OCI-LY1 (cell line): ENCODE measurements around the gene B9D1.

ENCODE experiments used
- H2AFZ ChIP-seq: fragments of 200-600 bp; sonication (generic), shearing (Covaris generic); 2 replicates; pipeline ENCODE4 v1.6.0; 2014; ENCODE audit warnings: antibody characterized with exemption, mild to moderate bottlenecking, low read length
- H3F3A ChIP-seq: fragments of 200-600 bp; sonication (generic), shearing (Covaris generic); 2 replicates; pipeline ENCODE4 v1.6.0; 2014; ENCODE audit warnings: mild to moderate bottlenecking, antibody characterized with exemption, low read length, moderate library complexity; ENCODE audit not compliant: insufficient read depth
- H3K27ac ChIP-seq: fragments of 200-600 bp; sonication (generic); 2 replicates; pipeline ENCODE4 v1.5.1; 2014; ENCODE audit warnings: low read length, mixed run types, mild to moderate bottlenecking, low read depth; ENCODE audit not compliant: poor library complexity, severe bottlenecking
- H3K27me3 ChIP-seq: fragments of 200-600 bp; sonication (generic); 2 replicates; pipeline ENCODE4 v1.6.0; 2014; ENCODE audit warnings: antibody characterized with exemption, mild to moderate bottlenecking, low read length, moderate library complexity; ENCODE audit not compliant: insufficient read depth
- H3K36me3 ChIP-seq: fragments of 200-600 bp; sonication (generic); 2 replicates; pipeline ENCODE4 v1.6.1; 2014; ENCODE audit warnings: mild to moderate bottlenecking, antibody characterized with exemption, low read length, moderate library complexity, mixed read lengths; ENCODE audit not compliant: insufficient read depth
- H3K4me1 ChIP-seq: fragments of 200-600 bp; sonication (generic); 2 replicates; pipeline ENCODE4 v1.5.1; 2014; ENCODE audit warnings: mild to moderate bottlenecking, low read length, moderate library complexity; ENCODE audit not compliant: insufficient read depth, severe bottlenecking
- H3K4me2 ChIP-seq: fragments of 200-600 bp; sonication (generic), shearing (Covaris generic); 2 replicates; pipeline ENCODE4 v1.6.1; 2014; ENCODE audit warnings: low read length
- H3K4me3 ChIP-seq: fragments of 200-600 bp; sonication (generic); 2 replicates; pipeline ENCODE4 v1.5.1; 2014; ENCODE audit warnings: low read length, low read depth, mild to moderate bottlenecking, mixed read lengths; ENCODE audit not compliant: poor library complexity, severe bottlenecking
- H3K79me2 ChIP-seq: fragments of 200-600 bp; shearing (Covaris generic); 2 replicates; pipeline ENCODE4 v1.6.1; 2016; ENCODE audit warnings: mixed run types, low read length, mixed read lengths; ENCODE audit not compliant: insufficient read depth
- H3K9ac ChIP-seq: fragments of 200-600 bp; sonication (generic), shearing (Covaris generic); 2 replicates; pipeline ENCODE4 v1.6.1; 2014; ENCODE audit warnings: mild to moderate bottlenecking, low read length, mixed read lengths
- H3K9me2 ChIP-seq: fragments of 200-600 bp; sonication (generic), shearing (Covaris generic); 2 replicates; pipeline ENCODE4 v1.6.1; 2014; ENCODE audit warnings: low read depth, mild to moderate bottlenecking, low read length, mixed read lengths
- H3K9me3 ChIP-seq: fragments of 200-600 bp; shearing (Covaris generic); 2 replicates; pipeline ENCODE4 v1.6.1; 2014; ENCODE audit warnings: low read length, mixed read lengths
- H4K20me1 ChIP-seq: fragments of 200-600 bp; sonication (generic), shearing (Covaris generic); 2 replicates; pipeline ENCODE4 v1.6.0; 2016; ENCODE audit warnings: mild to moderate bottlenecking, low read length; ENCODE audit not compliant: insufficient read depth
- EZH2 ChIP-seq: fragments of 200-600 bp; sonication (generic), shearing (Covaris generic); IDR thresholded peaks from 2 replicates; pipeline ENCODE4 v1.8.0; 2017; ENCODE audit warnings: borderline replicate concordance, mixed run types, mild to moderate bottlenecking, antibody characterized with exemption, low read length, moderate library complexity, mixed read lengths
- TF ChIP-seq, protein P1 (sequence below): fragments of 200-600 bp; sonication (generic), shearing (Covaris generic); IDR thresholded peaks from 2 replicates; pipeline ENCODE4 v1.5.1; 2017; ENCODE audit warnings: mild to moderate bottlenecking, antibody characterized with exemption, low read length, moderate library complexity, mixed read lengths

The B9D1 gene

DNA sequence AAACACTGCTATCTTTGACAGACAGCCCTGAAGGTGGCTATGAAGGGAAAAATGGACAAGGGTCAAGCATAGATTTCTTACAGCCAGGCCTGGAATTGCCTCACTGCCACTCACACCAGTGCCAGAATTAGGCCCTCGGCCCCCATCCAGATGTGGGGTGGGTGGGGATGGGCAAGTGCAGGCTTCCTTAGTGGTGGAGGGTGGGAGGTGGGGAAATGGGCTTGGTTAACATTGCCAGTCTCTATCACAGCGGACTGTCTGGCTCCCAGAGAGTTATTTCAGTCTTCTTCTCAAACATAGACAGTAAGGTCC, 24.9 kb downstream of the B9D1 start:
- H3K79me2 ChIP-seq: no peaks in the 10 kb centered on the region
- H3K9me2 ChIP-seq: no peaks in the 10 kb centered on the region
- H3K27ac ChIP-seq: no peak overlapping the region
- H3F3A ChIP-seq: no peaks in the 10 kb centered on the region
- H4K20me1 ChIP-seq: no peaks in the 10 kb centered on the region
- H3K36me3 ChIP-seq: no peaks in the 10 kb centered on the region
- H3K9me3 ChIP-seq: no peaks in the 10 kb centered on the region
- H3K27me3 ChIP-seq: no peaks in the 10 kb centered on the region
- no peak overlapping the region for H3K9ac ChIP-seq
- no peak overlapping the region for H3K4me3 ChIP-seq
- no peaks in the 10 kb centered on the region for H3K4me1 ChIP-seq
- no peak overlapping the region for H2AFZ ChIP-seq
- TF ChIP-seq, protein P1, sequence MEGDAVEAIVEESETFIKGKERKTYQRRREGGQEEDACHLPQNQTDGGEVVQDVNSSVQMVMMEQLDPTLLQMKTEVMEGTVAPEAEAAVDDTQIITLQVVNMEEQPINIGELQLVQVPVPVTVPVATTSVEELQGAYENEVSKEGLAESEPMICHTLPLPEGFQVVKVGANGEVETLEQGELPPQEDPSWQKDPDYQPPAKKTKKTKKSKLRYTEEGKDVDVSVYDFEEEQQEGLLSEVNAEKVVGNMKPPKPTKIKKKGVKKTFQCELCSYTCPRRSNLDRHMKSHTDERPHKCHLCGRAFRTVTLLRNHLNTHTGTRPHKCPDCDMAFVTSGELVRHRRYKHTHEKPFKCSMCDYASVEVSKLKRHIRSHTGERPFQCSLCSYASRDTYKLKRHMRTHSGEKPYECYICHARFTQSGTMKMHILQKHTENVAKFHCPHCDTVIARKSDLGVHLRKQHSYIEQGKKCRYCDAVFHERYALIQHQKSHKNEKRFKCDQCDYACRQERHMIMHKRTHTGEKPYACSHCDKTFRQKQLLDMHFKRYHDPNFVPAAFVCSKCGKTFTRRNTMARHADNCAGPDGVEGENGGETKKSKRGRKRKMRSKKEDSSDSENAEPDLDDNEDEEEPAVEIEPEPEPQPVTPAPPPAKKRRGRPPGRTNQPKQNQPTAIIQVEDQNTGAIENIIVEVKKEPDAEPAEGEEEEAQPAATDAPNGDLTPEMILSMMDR: no peak
- no peak for TF ChIP-seq EZH2
- no peak overlapping the region for H3K4me2 ChIP-seq

- no peaks in the 10 kb centered on the region for H3F3A ChIP-seq
- H3K36me3 ChIP-seq: no peaks in the 10 kb centered on the region
- no peaks in the 10 kb centered on the region for H3K79me2 ChIP-seq
- TF ChIP-seq, protein P1: no peak
- no peak overlapping the region for H3K27ac ChIP-seq
- H3K9me2 ChIP-seq: no peaks in the 10 kb centered on the region
- no peak overlapping the region for H2AFZ ChIP-seq
- no peaks in the 10 kb centered on the region for H3K4me1 ChIP-seq
- no peak overlapping the region for H3K9ac ChIP-seq
- H4K20me1 ChIP-seq: no peaks in the 10 kb centered on the region
- no peaks in the 10 kb centered on the region for H3K9me3 ChIP-seq
- H3K4me2 ChIP-seq: no peak overlapping the region
- H3K27me3 ChIP-seq: no peaks in the 10 kb centered on the region
- H3K4me3 ChIP-seq: no peak overlapping the region
These were observed 25.4 kb downstream of the B9D1 start for GRCh38 chr17:19336938-19337711.

- H3K27ac ChIP-seq: no peak overlapping the region
- no peak overlapping the region for H3K9ac ChIP-seq
- H4K20me1 ChIP-seq: no peaks in the 10 kb centered on the region
- H3K9me3 ChIP-seq: no peaks in the 10 kb centered on the region
- H3K9me2 ChIP-seq: no peaks in the 10 kb centered on the region
- no peak overlapping the region for H3K4me3 ChIP-seq
- H3K79me2 ChIP-seq: no peaks in the 10 kb centered on the region
- H3K36me3 ChIP-seq: no peaks in the 10 kb centered on the region
- H3K4me2 ChIP-seq: no peak overlapping the region
- H3K27me3 ChIP-seq: no peaks in the 10 kb centered on the region
- no peak overlapping the region for H2AFZ ChIP-seq
- H3F3A ChIP-seq: no peaks in the 10 kb centered on the region
- H3K4me1 ChIP-seq: no peaks in the 10 kb centered on the region
- no peak for TF ChIP-seq EZH2
- TF ChIP-seq, protein P1: no peak
These were observed 26.4 kb downstream of the B9D1 start for GRCh38 chr17:19335951-19336631.
